ENCODE data around the gene PUS1.

- TF ChIP-seq CTCF (IDR thresholded peaks at IDR 0.05; ENCODE audit: low read depth, low read length), result no peak
- TF ChIP-seq EZH2phosphoT487 (IDR thresholded peaks at IDR 0.05; ENCODE audit: low read depth), result no peak
Observed at GRCh38 chr12:131911851-131912477, 17.1 kb upstream of the PUS1 start.
